Upper lobe of left lung (tissue), 6 donors: ENCODE measurements around the gene PLEKHF1. TPM values are rescaled to one million over a fixed set of nuclear protein-coding genes. Genes with fewer than 3 reads are reported as not detected.

Experiments
- ATAC-seq, 2 donors: fragments of 200-7000 bp; cut with Tn5 transposase; one replicate each; pipeline ENCODE4 v1.9.1; 2022; ENCODE audit warnings: mild to moderate bottlenecking in 2 of 2, moderate library complexity in 2 of 2; ENCODE audit not compliant: low FRiP score in 2 of 2
- DNase-seq, 2 donors: peaks; one replicate each; pipeline ENCODE4 v3.0.0-alpha.2; 2019 to 2020
- H3K27ac ChIP-seq, 4 donors: fragments of 200-600 bp; sonication (generic); one replicate each; pipeline ENCODE4 v1.5.1; 2016 to 2019
- H3K27me3 ChIP-seq, 4 donors: fragments of 200-600 bp; sonication (generic); one replicate each; pipeline ENCODE4 v1.5.1; 2017 to 2019
- H3K36me3 ChIP-seq, 4 donors: fragments of 200-600 bp; sonication (generic); one replicate each; pipeline ENCODE4 v1.5.1; 2016 to 2019
- H3K4me1 ChIP-seq, 4 donors: fragments of 200-600 bp; sonication (generic); one replicate each; pipeline ENCODE4 v1.5.1; 2018 to 2019
- H3K4me3 ChIP-seq, 4 donors: fragments of 200-600 bp; sonication (generic); one replicate each; pipeline ENCODE4 v1.5.1; 2017 to 2019; ENCODE audit warnings: mild to moderate bottlenecking in 2 of 4, moderate library complexity in 1 of 4
- H3K9me3 ChIP-seq, 4 donors: fragments of 200-600 bp; sonication (generic); one replicate each; pipeline ENCODE4 v1.5.1; 2018 to 2019
- CTCF ChIP-seq, 6 experiments: fragments of 450-650 bp in 4 of 6; fragments of 200-600 bp in 2 of 6; sonication (generic) in 2 of 6; IDR thresholded peaks; one replicate each; pipeline ENCODE4 v1.5.1; 2016 to 2019; ENCODE audit warnings: antibody characterized with exemption in 6 of 6
- EP300 ChIP-seq, 4 donors: sonication (generic); formaldehyde crosslinking; IDR thresholded peaks; one replicate each; pipeline ENCODE4 v1.5.1; 2017; ENCODE audit warnings: antibody characterized with exemption in 4 of 4, control low read depth in 2 of 4
- POLR2A ChIP-seq, 4 donors: fragments of 450-650 bp; IDR thresholded peaks; one replicate each; pipeline ENCODE4 v1.5.1; 2016 to 2017; ENCODE audit warnings: antibody characterized with exemption in 4 of 4, mild to moderate bottlenecking in 2 of 4
- POLR2AphosphoS5 ChIP-seq, 2 donors: sonication (generic); formaldehyde crosslinking; IDR thresholded peaks; one replicate each; pipeline ENCODE4 v1.5.1; 2017; ENCODE audit warnings: antibody characterized with exemption in 2 of 2
- WGBS, 2 donors: methylation state at CpG; one replicate each; pipeline ENCODE4 v1.1.5; 2017 to 2018; 5-methylcytosine and 5-hydroxymethylcytosine counted together
- total RNA-seq, 6 donors: library from RNA; depleted of rRNA in 4 of 6; stranded (reverse); fragments of >200 nt in 4 of 6; gene quantifications; one replicate each; pipeline versions ENCODE4 v1.1.0 to v1.2.1, GENCODE V29; 2016 to 2021
- donor health status: DM: no; HTN: no; CAD: no; lungs with moderate emphysema.
- donor health status: DM: no; HTN: yes; CAD: no; lungs with severe emphysema.

PLEKHF1 gene
- total RNA-seq, result 10 to 100 TPM; 10.6 to 21.0 (median 14.2) TPM

DNA sequence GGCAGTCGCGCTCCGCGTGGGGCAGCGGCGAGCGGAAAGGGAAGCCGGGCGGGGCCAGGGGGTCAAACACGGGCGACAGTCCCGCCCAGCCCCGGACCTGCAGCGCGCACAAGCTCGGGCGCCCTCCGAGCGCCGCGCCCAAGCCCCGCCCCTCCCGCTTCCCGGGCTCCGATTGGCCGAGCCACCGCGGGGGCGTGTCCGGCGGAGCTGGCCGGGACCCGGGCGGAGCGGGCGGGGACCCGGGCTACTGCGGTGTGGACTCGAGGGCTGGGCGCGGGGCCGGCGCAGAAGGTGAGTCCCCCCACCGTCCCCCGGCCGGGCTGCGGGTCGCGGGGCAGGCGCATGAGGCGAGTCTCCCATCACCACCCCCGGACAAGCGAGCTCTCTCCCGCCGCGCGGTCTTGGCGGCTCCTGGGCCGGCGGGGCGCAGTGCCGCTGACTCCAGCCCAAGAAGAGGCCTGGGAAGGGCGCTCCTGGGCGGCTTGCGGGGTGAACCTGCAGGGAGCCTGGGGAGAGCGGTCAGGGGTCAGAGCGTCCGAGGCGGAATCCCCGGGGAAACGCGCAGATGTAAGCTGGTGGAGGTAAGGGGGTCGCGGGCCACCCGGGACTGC lies at the start of gene PLEKHF1:
TSS of gene PLEKHF1 (plus strand) at position 247 of the 611 bp plus-strand sequence. CDS start 8,379 bp downstream, outside the sequence.
- WGBS, 2 donors, result 0% methylated on average over 11 to 30 of the region's 75 CpGs
- H3K4me3 ChIP-seq, result peak within 1 kb of the TSS; percentile 73 to 91 (median 84)
- no peaks in the 10 kb centered on the region for H3K27me3 ChIP-seq
- TF ChIP-seq POLR2A (IDR thresholded peaks at IDR 0.05), result peak in 1 of 4 donors; percentile 79
- TF ChIP-seq POLR2AphosphoS5 (IDR thresholded peaks at IDR 0.05), result peak in 1 of 2 donors; percentile 50
- TF ChIP-seq CTCF (IDR thresholded peaks at IDR 0.05), result peak in 1 of 6 experiments; percentile 51
- TF ChIP-seq EP300 (IDR thresholded peaks at IDR 0.05), result no peak
- peaks cover 35 to 56% (median 51%) of the 10 kb centered on the region in 4 donors for H3K4me1 ChIP-seq
- DNase-seq (peak; percentile 92 to 99), ATAC-seq (peak; percentile 91 to 96)
- no peaks in the 10 kb centered on the region for H3K9me3 ChIP-seq
- H3K27ac ChIP-seq, result peak within 1 kb of the TSS; percentile 74 to 91 (median 84)
- H3K36me3 ChIP-seq, result no peaks in the 10 kb centered on the region

DNA sequence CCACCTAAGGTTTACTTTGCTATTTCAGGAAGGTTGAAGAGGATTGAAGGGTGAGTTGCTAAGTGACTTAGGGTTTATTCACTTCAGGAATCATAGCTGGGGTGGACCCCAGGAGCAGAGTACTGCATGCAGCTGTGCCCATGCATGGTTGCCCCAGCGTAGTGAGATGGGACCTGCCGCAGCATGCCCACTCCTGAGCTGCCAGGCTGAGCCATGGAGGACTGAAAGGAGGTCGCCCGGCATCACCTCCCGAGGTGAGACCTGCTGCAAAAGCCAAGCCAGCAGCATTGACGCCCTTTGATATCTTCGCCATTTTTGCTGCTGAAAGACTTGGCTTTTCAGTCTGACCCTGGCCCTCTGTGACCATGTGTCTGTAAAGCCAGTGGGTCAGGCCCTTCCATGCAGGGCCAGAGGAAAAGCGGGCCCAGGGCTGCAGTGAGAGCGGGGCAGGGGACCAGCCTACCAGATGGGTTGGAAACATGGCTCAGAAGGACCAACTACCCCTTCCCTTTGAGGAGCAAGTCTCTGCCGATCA lies 49.3 kb upstream of the PLEKHF1 start:
- ATAC-seq (no peak), DNase-seq (no peak)
- Histone ChIP-seq H3K4me3 (no peak overlapping the region), H3K4me1 (no peaks in the 10 kb centered on the region), H3K27ac (no peak overlapping the region), H3K36me3 (peaks cover 31 to 61% (median 50%) of the 10 kb centered on the region in 4 donors), H3K9me3 (no peaks in the 10 kb centered on the region), H3K27me3 (no peaks in the 10 kb centered on the region)
- TF ChIP-seq POLR2AphosphoS5 (IDR thresholded peaks at IDR 0.05) (no peak), POLR2A (IDR thresholded peaks at IDR 0.05) (no peak), CTCF (IDR thresholded peaks at IDR 0.05) (no peak), EP300 (IDR thresholded peaks at IDR 0.05) (no peak)
- WGBS, 2 donors, result 95 to 100% methylated on average over 1 to 10 of the region's 10 CpGs

- 88 to 90% methylated on average over 5 to 16 of the region's 16 CpGs for WGBS, 2 donors
- DNase-seq (peak in 1 of 2 donors; percentile 68), ATAC-seq (no peak)
- Histone ChIP-seq H3K4me1 (no peaks in the 10 kb centered on the region), H3K27ac (no peak overlapping the region), H3K9me3 (no peaks in the 10 kb centered on the region), H3K36me3 (peaks cover 29 to 55% (median 47%) of the 10 kb centered on the region in 4 donors), H3K27me3 (no peaks in the 10 kb centered on the region), H3K4me3 (no peak overlapping the region)
- TF ChIP-seq POLR2A (IDR thresholded peaks at IDR 0.05), result no peak
These were observed 48.7 kb upstream of the PLEKHF1 start for GRCh38 chr19:29616541-29616940.

DNA sequence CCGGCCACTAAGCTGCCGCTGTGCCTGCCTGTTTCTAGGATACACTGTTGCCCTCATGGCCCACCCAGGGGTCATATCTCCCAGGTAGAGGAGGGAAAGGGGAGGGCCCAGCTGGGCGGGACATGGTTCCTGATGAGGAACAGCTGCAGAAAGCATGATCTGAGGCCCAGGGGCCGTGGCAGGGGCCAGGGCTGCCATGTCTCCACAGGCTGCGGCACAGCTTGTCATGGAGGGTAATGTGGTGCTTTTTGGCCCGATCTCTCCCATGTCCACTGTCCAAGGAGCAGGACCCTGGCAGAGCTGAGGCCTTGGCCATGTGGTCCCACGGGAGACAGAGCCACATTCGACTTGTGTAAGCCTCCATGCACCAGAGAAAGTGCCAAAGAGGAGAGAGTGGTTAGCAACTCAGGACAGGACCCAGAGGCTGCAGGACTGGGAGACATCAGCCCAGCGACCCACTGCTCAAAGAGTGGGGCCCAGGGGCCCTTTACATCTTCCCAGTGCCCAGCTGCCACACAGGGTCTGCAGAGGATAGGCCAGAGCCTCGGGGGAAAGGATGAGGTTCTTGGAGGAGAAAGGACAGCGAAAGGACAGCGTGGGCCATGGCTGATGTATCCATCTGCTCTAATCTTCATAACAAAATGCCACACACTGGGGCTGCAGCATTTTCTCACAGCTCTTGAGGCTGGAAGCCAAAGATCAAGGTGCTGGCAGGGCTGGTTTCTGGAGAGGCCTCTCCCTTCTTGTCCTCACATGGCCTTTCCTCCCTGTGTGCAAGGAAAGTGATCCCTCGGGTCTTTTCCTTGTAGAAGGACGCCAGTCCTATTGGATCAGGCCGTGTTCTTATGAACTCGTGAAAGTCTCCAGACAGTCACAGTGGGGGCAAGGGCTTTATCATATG lies 47.6 kb upstream of the PLEKHF1 start:
- no peak for DNase-seq
- ATAC-seq, result no peak
- no peaks in the 10 kb centered on the region for H3K27me3 ChIP-seq
- no peaks in the 10 kb centered on the region for H3K9me3 ChIP-seq
- 86 to 88% methylated on average over 13 to 16 of the region's 16 CpGs for WGBS, 2 donors
- TF ChIP-seq POLR2A (IDR thresholded peaks at IDR 0.05), result no peak
- TF ChIP-seq CTCF (IDR thresholded peaks at IDR 0.05), result no peak
- no peak for TF ChIP-seq POLR2AphosphoS5 (IDR thresholded peaks at IDR 0.05)
- no peak for TF ChIP-seq EP300 (IDR thresholded peaks at IDR 0.05)
- no peak overlapping the region for H3K27ac ChIP-seq
- H3K36me3 ChIP-seq, result peaks cover 18 to 44% (median 36%) of the 10 kb centered on the region in 4 donors
- H3K4me3 ChIP-seq, result no peak overlapping the region
- H3K4me1 ChIP-seq, result no peaks in the 10 kb centered on the region

GRCh38 chr19:29618434-29618833 lies 46.8 kb upstream of the PLEKHF1 start:
- no peak for ATAC-seq
- no peak for DNase-seq
- Histone ChIP-seq H3K9me3 (no peaks in the 10 kb centered on the region), H3K27ac (no peak overlapping the region), H3K27me3 (no peaks in the 10 kb centered on the region), H3K36me3 (peaks cover 10 to 36% (median 28%) of the 10 kb centered on the region in 4 donors), H3K4me1 (no peaks in the 10 kb centered on the region), H3K4me3 (no peak overlapping the region)
- 77 to 80% methylated on average over 7 of the region's 7 CpGs for WGBS, 2 donors
- TF ChIP-seq CTCF (IDR thresholded peaks at IDR 0.05) (no peak), POLR2A (IDR thresholded peaks at IDR 0.05) (no peak), POLR2AphosphoS5 (IDR thresholded peaks at IDR 0.05) (no peak), EP300 (IDR thresholded peaks at IDR 0.05) (no peak)
